Activated T-cell treated with anti-CD3 and anti-CD28 coated beads, Interleukin-2, amount 50 U/mL, for 72 hours (primary cell): ENCODE data around the gene CDH12. TPM values are rescaled to one million over a fixed set of nuclear protein-coding genes. Genes with fewer than 3 reads are reported as not detected.

Experiments used
- ATAC-seq, 2 donors: fragments of 150-1000 bp; cut with Tn5 transposase; replicated peaks in 1 of 2; 2 replicates each; pipeline ENCODE4 v1.10.0; 2021; ENCODE audit warnings: moderate library complexity in 2 of 2, mild to moderate bottlenecking in 1 of 2
- DNase-seq, 2 donors: peaks; one replicate each; pipeline ENCODE4 v3.0.0; 2021 to 2022; ENCODE audit warnings: mixed read lengths in 1 of 2
- H3K27ac Mint-ChIP-seq: one replicate; pipeline ENCODE4 v1.8.0; 2022; ENCODE audit warnings: mild to moderate bottlenecking, moderate library complexity, mixed read lengths
- H3K27me3 Mint-ChIP-seq: one replicate; pipeline ENCODE4 v1.8.0; 2022; ENCODE audit warnings: low read depth, mixed read lengths
- H3K36me3 Mint-ChIP-seq, 2 donors: one replicate each; pipeline ENCODE4 v1.8.0; 2022; ENCODE audit warnings: mixed read lengths in 2 of 2, mild to moderate bottlenecking in 1 of 2; ENCODE audit not compliant: insufficient read depth in 2 of 2
- H3K4me1 Mint-ChIP-seq: one replicate; pipeline ENCODE4 v1.8.0; 2022; ENCODE audit warnings: low read depth, mixed read lengths
- H3K4me3 Mint-ChIP-seq, 2 donors: one replicate each; pipeline ENCODE4 v1.8.0; 2022; ENCODE audit warnings: mild to moderate bottlenecking in 2 of 2, mixed read lengths in 2 of 2, moderate library complexity in 2 of 2
- H3K9me3 Mint-ChIP-seq, 2 donors: one replicate each; pipeline ENCODE4 v1.8.0; 2022; ENCODE audit warnings: mixed read lengths in 2 of 2
- total RNA-seq, 2 donors: library from RNA; stranded (reverse); gene quantifications; one replicate each; pipeline ENCODE4 v1.2.3, GENCODE V29; 2022

Gene CDH12
- total RNA-seq, 2 donors from 2014 or later, result not detected

DNA sequence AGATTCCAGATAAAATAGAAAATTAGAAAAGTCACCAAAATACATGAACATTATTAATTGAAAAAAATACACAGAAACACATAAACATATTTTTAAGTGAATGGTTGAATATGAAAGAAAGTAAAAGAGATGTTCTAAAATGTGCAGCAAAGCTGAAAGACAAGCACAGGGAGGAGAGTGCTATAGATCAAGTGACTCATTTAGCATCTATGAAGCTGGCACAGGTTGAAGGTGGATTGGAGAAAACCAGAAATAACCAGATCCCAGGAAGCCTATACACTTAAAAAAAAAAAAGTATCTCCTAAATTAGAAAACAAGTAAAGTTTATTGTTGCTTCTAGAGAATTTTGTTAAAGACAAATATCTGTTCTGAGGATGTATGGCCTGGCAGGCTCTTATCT is 338.9 kb downstream of the CDH12 start:
- H3K9me3 Mint-ChIP-seq, result peaks cover 0 to 4% of the 10 kb centered on the region in 2 donors
- H3K4me3 Mint-ChIP-seq, result no peak overlapping the region
- H3K27me3 Mint-ChIP-seq, result no peaks in the 10 kb centered on the region
- no peak for ATAC-seq
- no peaks in the 10 kb centered on the region for H3K36me3 Mint-ChIP-seq
- H3K4me1 Mint-ChIP-seq, result no peaks in the 10 kb centered on the region
- DNase-seq, result no peak
- no peak overlapping the region for H3K27ac Mint-ChIP-seq

DNA sequence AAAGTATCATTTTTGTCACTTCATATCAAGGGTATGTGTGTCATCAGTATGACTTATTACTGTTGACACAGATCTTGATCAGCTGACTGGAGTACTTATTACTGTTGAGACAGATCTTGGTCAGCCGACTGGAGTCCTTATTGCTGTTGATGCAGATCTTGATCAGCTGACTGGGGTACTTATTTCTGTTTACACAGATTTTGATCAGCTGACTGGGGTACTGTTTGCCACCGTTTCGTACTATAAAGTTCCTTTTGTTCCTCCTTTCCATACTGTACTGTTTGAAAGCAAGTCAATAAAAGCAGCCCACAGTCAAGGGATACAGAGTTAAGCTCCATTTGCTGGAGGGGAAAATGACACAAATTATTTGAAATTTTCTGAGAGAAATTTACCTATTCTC is 347.3 kb downstream of the CDH12 start:
- no peaks in the 10 kb centered on the region for H3K4me1 Mint-ChIP-seq
- no peaks in the 10 kb centered on the region for H3K36me3 Mint-ChIP-seq
- H3K9me3 Mint-ChIP-seq, result peaks cover 2 to 9% of the 10 kb centered on the region in 2 donors
- ATAC-seq, result no peak
- no peak overlapping the region for H3K27ac Mint-ChIP-seq
- DNase-seq, result no peak
- no peak overlapping the region for H3K4me3 Mint-ChIP-seq
- no peaks in the 10 kb centered on the region for H3K27me3 Mint-ChIP-seq

DNA sequence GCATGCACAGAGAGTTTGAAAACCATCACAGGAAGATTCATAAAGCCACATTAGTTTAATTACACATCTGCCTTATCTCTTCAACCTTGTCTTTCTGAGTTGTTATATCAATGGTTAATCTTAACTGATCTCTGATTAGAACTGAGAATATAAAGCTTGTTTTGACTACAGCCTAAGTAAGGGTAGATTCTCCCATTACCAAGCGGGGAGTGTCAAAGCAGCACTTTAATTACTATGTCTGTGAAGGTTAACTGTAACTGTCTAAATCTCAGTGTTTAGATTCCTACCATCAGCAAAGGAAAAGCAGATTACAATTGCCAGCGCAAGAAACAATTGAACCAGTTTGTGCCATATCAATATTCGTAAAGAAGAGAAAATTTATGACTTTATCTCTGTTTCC is 348.7 kb downstream of the CDH12 start:
- Mint-ChIP-seq H3K4me3 (no peak overlapping the region), H3K4me1 (no peaks in the 10 kb centered on the region), H3K27ac (no peak overlapping the region), H3K27me3 (no peaks in the 10 kb centered on the region), H3K9me3 (peaks cover 2 to 9% of the 10 kb centered on the region in 2 donors), H3K36me3 (no peaks in the 10 kb centered on the region)
- DNase-seq (no peak), ATAC-seq (no peak)

DNA sequence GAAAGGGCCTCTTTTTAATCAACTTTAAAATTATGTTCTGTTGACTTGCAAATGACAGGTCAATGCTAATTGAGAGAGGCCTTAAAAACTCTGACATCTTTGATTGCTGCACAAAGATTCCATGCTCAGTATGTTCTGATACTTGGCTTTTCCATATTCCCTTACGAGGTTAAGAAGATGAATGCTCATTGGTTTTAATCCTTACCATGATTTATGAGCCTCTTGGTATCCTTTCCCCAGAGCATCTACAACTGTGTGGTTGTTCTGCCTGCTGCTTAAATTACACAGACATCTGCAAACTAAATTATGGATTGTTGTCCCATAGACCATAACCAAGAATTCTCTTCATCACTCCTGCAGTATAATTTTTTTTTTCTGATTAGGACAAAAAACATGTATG is 352.6 kb downstream of the CDH12 start:
- Mint-ChIP-seq H3K27ac (no peak overlapping the region), H3K36me3 (no peaks in the 10 kb centered on the region), H3K4me3 (no peak overlapping the region), H3K27me3 (no peaks in the 10 kb centered on the region), H3K4me1 (no peaks in the 10 kb centered on the region), H3K9me3 (peaks cover 2 to 15% of the 10 kb centered on the region in 2 donors)
- ATAC-seq (no peak), DNase-seq (no peak)

DNA sequence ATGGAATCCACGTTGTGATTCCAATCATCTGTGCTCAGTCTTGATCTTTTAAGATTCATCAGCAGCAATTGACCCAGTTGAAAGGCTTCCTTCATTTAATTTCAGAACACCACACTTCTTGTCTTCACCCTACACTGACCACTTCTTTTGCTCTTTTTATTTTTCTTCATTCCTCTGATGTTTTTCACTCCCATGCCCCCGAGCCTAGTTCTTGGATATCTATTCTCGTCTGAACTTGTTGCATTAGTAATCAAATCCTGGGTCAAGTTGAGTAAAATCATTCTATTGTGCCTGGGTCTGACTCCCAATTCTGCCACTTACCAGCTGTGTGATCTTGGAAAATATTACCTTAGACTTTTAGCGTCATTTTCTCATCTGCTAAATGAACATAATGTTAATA is 356.5 kb downstream of the CDH12 start:
- H3K4me3 Mint-ChIP-seq, result no peak overlapping the region
- no peak for DNase-seq
- no peak overlapping the region for H3K27ac Mint-ChIP-seq
- H3K36me3 Mint-ChIP-seq, result peaks cover 0 to 3% of the 10 kb centered on the region in 2 donors
- peaks cover 8 to 12% of the 10 kb centered on the region in 2 donors for H3K9me3 Mint-ChIP-seq
- H3K4me1 Mint-ChIP-seq, result no peaks in the 10 kb centered on the region
- H3K27me3 Mint-ChIP-seq, result no peaks in the 10 kb centered on the region
- ATAC-seq, result no peak

DNA sequence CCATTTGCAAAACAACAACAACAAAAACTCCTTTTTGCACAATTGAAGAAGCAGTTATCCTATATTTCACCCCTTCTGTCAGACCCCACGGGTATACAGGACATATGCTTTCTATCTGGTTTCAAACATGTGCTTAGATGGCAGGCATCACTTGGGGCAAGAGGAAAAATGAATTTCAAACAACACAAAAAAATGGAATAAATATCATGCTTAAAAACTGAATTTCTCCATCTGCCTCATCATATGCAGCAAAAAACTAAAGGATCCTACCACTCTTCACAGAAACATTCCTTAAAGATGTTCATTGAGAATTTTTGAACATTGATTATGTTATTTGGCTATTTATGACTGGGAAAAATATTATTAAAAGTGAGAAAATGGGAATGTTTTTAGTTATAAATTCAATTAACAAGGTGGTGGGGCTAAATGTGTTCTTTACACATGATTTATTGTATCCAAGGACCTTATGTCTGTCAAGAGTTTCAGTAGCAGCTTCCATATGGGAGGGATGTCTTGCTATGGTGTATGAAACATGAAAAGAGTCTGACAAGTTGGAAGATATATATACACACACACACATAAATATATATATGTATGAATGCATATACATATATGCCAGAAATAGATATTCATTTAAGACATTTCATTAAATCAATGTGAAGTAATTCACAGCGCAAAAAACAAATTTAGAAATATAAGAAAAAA is 358.0 kb downstream of the CDH12 start:
- Mint-ChIP-seq H3K9me3 (peaks cover 11 to 14% of the 10 kb centered on the region in 2 donors), H3K4me1 (no peaks in the 10 kb centered on the region), H3K27ac (no peak overlapping the region), H3K4me3 (no peak overlapping the region), H3K36me3 (peaks cover 0 to 3% of the 10 kb centered on the region in 2 donors), H3K27me3 (no peaks in the 10 kb centered on the region)
- DNase-seq (no peak), ATAC-seq (no peak)

DNA sequence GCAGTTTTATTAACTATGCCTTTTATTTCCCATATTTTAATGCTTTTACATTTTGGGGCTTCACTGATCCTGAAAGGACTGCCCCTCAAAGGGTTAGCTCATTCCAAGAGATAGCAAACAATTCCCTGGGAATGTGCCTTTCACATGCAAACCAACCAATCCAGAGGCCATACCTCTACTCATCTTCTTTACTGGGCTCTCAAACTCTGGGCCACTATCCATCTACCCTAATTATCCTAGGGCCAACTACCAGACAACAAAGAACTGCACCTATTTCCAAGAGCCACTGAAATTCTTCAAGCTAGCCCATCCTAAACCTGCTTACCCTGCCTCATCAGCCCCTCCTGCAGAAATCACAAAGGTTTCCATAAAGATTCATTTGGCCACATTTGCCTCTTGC is 364.7 kb downstream of the CDH12 start:
- DNase-seq (no peak), ATAC-seq (no peak)
- Mint-ChIP-seq H3K4me1 (no peaks in the 10 kb centered on the region), H3K36me3 (no peaks in the 10 kb centered on the region), H3K27me3 (no peaks in the 10 kb centered on the region), H3K9me3 (peaks cover 7 to 15% of the 10 kb centered on the region in 2 donors), H3K27ac (no peak overlapping the region), H3K4me3 (no peak overlapping the region)

DNA sequence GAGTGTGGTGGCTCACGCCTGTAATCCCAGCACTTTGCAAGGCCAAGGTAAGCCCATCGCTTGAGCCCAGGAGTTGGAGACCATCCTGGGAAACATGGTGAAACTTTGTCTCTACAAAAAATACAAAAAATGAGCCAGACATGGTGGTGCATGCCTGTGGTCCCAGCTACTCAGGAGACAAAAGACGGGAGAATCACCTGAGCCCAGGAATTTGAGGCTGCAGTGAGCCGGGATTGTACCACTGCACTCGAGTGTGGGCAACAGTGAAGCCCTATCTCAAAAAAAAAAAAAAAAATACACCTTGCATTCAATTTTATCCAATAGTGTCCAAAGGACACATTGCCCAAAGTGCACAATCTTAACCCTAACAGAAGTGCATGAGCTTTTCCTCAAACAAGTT is 372.8 kb downstream of the CDH12 start:
- Mint-ChIP-seq H3K4me1 (no peaks in the 10 kb centered on the region), H3K9me3 (peaks cover 7 to 10% of the 10 kb centered on the region in 2 donors), H3K27me3 (no peaks in the 10 kb centered on the region), H3K27ac (no peak overlapping the region), H3K4me3 (no peak overlapping the region), H3K36me3 (no peaks in the 10 kb centered on the region)
- ATAC-seq (no peak), DNase-seq (no peak)

DNA sequence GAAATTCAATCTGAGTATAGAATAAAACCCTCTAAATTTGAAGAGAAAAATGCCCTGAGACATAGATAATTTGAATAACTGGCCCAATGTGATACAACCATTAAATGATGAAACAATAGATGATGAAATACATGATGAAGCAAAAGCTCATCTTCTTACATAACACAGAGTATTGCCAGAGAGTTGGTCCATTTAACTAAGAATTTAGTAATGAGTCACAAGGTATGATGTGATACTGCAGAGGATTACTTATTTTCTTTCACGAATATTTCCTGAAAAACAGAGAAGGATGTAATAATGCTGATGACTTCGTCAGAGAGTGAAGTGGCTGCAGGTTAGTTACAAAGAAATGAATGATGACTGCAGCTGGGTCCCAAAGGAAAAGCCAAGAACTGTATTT is 379.3 kb downstream of the CDH12 start:
- Mint-ChIP-seq H3K27me3 (no peaks in the 10 kb centered on the region), H3K27ac (no peak overlapping the region), H3K36me3 (peaks cover 0 to 1% of the 10 kb centered on the region in 2 donors), H3K4me1 (no peaks in the 10 kb centered on the region), H3K9me3 (peaks cover 15 to 18% of the 10 kb centered on the region in 2 donors), H3K4me3 (no peak overlapping the region)
- no peak for ATAC-seq
- no peak for DNase-seq

DNA sequence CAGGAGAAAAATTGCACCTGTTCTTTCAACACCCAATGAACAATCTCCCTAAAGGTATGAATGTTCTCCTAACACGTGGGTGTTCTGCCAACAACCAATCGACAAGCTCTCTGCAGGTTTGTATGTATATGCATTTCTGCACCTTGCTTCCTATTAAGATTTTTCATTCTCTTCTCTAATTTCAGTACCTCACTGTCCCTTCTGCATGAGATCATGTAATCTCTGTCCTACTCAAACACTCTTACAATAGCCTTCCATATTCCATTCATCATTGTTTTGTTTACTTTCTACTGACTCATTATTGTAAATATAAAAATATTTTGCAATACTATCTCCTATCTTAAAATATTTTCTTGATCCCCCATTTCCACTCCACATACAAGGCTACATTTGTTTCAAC is 382.0 kb downstream of the CDH12 start:
- no peak overlapping the region for H3K4me3 Mint-ChIP-seq
- no peaks in the 10 kb centered on the region for H3K27me3 Mint-ChIP-seq
- peaks cover 13 to 16% of the 10 kb centered on the region in 2 donors for H3K9me3 Mint-ChIP-seq

DNA sequence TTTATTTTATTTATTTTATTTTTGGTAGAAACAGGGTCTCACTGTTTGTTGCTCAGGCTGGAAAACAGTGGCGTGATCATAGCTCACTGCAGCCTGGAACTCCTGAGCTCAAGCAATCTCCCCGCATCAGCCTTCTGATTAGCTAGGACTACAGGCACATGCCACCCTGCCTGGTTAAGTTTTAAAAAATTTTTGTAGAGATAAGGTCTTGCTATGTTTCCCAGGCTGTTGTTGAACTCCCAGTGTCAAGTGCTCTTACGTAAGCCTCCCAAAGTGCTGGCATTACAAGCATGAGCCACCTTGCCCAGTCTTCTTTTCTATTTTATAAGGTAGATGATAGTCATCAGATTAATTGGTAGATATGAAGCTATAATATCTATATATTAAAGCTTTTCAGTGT is 382.7 kb downstream of the CDH12 start:
- Mint-ChIP-seq H3K4me3 (no peak overlapping the region), H3K9me3 (peaks cover 12 to 16% of the 10 kb centered on the region in 2 donors), H3K36me3 (peaks cover 1 to 3% of the 10 kb centered on the region in 2 donors), H3K27ac (no peak overlapping the region), H3K4me1 (no peaks in the 10 kb centered on the region), H3K27me3 (no peaks in the 10 kb centered on the region)
- no peak for ATAC-seq
- no peak for DNase-seq

More for the DNA sequence above, 382.0 kb downstream of the CDH12 start:
- DNase-seq (no peak), ATAC-seq (no peak)
- Mint-ChIP-seq H3K4me1 (no peaks in the 10 kb centered on the region), H3K27ac (no peak overlapping the region), H3K36me3 (peaks cover 1 to 2% of the 10 kb centered on the region in 2 donors)

DNA sequence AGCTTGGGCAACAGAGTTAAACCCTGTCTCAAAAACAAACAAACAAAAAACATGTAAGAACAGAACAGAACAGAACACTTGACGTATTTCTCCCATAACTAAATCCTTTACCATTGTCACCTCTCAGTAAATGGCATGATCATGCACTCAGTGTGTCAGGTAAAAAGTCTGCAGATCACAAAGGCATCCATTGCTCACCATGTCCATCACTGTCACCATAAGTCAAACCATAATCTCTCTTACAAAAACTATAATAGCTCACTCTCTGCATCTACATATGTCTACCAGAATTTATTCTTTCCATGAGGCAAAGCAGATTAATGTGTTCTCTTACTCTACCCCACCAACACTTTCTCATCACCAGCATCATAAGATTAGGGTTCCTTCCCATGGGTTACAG is 387.5 kb downstream of the CDH12 start:
- no peak overlapping the region for H3K27ac Mint-ChIP-seq
- no peaks in the 10 kb centered on the region for H3K27me3 Mint-ChIP-seq
- ATAC-seq (no peak), DNase-seq (no peak)
- peaks cover 5 to 6% of the 10 kb centered on the region in 2 donors for H3K9me3 Mint-ChIP-seq
- no peaks in the 10 kb centered on the region for H3K4me1 Mint-ChIP-seq
- peaks cover 0 to 3% of the 10 kb centered on the region in 2 donors for H3K36me3 Mint-ChIP-seq
- no peak overlapping the region for H3K4me3 Mint-ChIP-seq

DNA sequence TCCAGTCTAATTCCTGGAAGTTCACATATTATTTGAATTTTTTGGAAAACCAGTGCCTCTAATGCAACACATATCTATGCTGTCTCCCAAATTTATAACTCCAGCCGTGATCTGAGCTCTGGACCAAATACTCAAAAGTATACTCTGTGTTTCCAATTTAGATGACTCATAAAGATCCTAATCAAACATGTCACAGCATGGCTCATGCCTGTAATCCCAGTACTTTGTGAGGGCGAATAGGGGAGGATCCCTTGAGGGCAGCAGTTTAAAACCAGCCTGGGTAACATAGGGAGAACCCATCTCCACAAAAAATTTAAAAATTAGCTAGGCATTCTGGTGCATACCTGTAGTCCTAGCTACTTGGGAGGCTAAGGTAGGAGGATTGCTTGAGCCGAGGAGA is 388.0 kb downstream of the CDH12 start:
- Mint-ChIP-seq H3K27ac (no peak overlapping the region), H3K4me3 (no peak overlapping the region), H3K36me3 (peaks cover 0 to 3% of the 10 kb centered on the region in 2 donors), H3K27me3 (no peaks in the 10 kb centered on the region), H3K4me1 (no peaks in the 10 kb centered on the region), H3K9me3 (peaks cover 5 to 6% of the 10 kb centered on the region in 2 donors)
- no peak for DNase-seq
- no peak for ATAC-seq

DNA sequence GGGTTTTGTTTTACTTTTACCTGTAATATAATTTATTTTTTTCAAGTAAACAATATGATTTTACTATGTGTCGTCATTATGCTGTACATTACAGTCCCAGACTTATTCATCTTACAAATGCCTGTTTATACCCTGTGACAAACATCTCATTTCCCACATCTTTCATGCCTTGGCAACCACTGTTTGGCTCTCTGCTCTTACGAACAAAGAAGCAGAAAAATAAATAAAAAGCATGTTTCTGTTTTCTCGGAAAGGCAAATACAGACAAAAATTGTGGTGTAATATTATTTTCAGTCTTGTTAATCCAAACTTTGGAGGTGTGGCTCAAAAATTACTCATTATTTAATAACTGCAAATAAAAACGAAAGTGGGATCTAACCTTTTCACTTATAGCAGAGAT is 393.0 kb downstream of the CDH12 start:
- peaks cover 0 to 3% of the 10 kb centered on the region in 2 donors for H3K36me3 Mint-ChIP-seq
- H3K4me1 Mint-ChIP-seq, result no peaks in the 10 kb centered on the region
- H3K27me3 Mint-ChIP-seq, result no peaks in the 10 kb centered on the region
- H3K27ac Mint-ChIP-seq, result no peak overlapping the region
- H3K4me3 Mint-ChIP-seq, result no peak overlapping the region
- DNase-seq (no peak), ATAC-seq (no peak)
- peaks cover 6 to 8% of the 10 kb centered on the region in 2 donors for H3K9me3 Mint-ChIP-seq
